ENCODE data around the gene GCNA.
"Not testable (repeated sequence)": the region's sequence is repeated elsewhere in the genome, so short reads cannot be mapped to it uniquely, and the experiment has no call there.

GCNA gene

GRCh38 chrX:71578253-71579135 lies at the start of gene GCNA:
GCNA (plus strand) TSS chrX:71578437; CDS start chrX:71580822, 2,385 bp downstream.
- DNase-seq: no peak

- DNase-seq: peak; percentile 6
These were observed 46.0 kb upstream of the GCNA start for GRCh38 chrX:71532078-71532752.

- DNase-seq: peak; percentile 96
These were observed 45.3 kb upstream of the GCNA start, which contains the start of gene OGT for GRCh38 chrX:71532753-71533425. OGT (plus strand) TSS chrX:71533104; CDS start chrX:71533300, 196 bp downstream.

- no peak for DNase-seq
These were observed 44.8 kb upstream of the GCNA start for GRCh38 chrX:71533516-71533850.

- DNase-seq: no peak
These were observed 44.2 kb upstream of the GCNA start for GRCh38 chrX:71533851-71534561.

DNA sequence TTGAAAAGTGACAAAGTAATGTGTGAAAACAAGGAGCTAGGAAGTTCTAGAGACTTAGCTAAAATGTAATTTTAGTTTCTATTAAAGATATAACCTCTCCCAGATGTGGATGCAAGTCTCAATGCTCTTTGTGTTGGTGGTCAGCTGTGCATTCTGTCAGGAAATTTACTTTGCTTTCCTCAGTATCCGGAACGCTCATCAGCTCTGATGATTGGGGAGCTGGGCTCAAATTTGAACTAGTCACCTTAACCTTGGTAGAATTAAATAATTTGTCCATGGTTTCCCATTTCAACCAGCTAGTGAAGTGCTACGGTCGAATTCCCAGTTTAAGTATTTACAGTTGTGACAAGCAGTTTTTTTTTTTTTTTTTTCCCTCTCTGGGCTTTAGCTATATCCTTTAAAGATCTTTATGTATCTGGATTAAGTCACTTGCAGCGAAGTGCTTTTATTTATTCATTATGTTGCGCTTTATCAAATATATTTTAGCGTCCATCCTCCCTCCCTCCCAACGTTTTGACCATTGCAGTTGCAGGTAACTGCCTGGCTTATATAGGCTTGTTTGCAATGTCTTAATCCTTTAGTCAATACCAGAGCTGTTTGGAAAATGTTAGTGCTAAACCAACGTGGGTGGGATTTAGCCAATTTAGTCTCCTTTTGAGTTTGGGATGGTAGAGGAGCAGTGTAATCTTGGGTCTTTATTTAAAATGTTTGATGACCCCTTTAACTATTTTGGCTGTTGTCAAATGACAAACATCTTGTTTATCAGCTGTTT lies 43.3 kb upstream of the GCNA start:
- DNase-seq: no peak

DNA sequence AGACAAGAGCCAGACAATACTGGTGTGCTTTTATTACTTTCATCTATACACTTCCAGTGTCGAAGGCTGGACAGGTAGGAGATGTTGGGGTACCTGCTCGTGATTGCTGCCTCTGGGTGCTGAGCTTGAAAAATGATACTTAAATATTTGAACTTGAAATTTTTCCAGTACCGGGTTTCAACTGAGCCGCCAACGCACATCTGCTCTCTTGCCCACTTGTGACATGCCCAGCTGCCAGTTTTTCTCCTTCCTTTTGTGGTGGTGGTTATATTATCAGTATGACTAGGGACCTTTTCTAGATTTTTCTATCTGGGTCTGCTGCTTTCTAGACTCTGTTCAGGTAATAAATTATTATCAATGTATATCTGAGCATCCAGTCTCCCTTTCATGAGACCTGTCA lies 42.0 kb upstream of the GCNA start:
- DNase-seq: no peak

GRCh38 chrX:71537743-71538142 lies 40.5 kb upstream of the GCNA start:
- no peak for DNase-seq

GRCh38 chrX:71540801-71541200 lies 37.4 kb upstream of the GCNA start:
- DNase-seq: no peak

DNA sequence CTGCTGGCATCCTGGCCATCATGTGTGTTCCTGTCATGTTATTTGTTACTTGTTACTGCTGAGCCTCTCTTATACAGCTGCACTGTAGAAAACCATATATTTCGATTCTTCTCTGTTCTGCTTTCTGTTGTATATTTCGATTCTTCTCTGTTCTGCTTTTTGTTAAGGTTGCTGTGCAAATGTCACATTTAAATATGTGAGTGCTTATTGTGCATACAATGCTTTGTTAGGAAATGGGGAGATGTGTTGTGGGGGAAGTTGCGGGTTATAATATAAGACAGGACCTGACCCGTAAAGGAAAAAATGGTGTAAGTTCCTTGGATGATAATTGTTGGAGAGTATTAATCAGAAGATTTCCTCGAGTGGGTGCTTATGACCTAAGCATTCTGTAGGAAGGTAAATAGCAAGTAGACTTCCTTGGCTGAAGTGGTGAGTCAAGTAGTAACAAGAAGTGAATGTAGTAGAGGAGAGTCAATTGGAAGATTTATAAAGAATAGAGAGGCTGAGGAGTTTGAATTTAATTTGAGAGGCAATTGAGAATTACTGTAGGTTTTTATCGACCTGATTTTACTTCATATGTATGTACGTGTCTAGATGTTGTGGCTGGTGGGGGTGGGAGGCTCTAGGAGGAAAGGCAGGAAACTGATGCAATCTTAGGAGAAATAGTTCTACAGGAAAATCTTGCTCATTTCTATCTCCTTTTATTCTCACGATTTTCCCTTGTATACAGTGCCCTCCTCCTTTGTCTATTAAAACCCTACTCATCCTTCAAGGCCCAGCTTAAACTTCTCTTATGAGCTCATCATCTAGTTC lies 36.8 kb upstream of the GCNA start:
- DNase-seq: no peak

DNA sequence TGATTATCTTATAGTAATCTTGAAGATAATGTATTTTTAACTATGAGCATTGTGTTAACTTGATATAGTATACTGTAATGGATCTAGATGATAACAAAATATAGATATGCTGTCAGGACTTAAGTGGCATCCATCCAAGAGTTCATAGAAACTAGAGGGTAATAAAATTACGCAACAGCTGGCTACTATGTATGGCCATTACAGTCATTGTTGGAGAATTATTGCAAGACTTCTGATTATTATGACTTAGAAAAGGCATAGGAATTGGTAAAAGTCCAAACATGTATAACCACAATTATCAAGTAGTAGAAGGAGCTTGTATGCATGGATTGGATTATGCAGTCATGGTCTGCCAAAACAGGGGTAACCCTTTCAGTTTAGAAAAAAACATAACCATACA lies 35.8 kb upstream of the GCNA start:
- DNase-seq: no peak

- no peak for DNase-seq
These were observed 35.4 kb upstream of the GCNA start for GRCh38 chrX:71542825-71543224.

GRCh38 chrX:71543316-71543715 lies 34.9 kb upstream of the GCNA start:
- no peak for DNase-seq

GRCh38 chrX:71545364-71545763 lies 32.9 kb upstream of the GCNA start:
- no peak for DNase-seq

- DNase-seq: no peak
These were observed 31.4 kb upstream of the GCNA start for GRCh38 chrX:71546879-71547278.

DNA sequence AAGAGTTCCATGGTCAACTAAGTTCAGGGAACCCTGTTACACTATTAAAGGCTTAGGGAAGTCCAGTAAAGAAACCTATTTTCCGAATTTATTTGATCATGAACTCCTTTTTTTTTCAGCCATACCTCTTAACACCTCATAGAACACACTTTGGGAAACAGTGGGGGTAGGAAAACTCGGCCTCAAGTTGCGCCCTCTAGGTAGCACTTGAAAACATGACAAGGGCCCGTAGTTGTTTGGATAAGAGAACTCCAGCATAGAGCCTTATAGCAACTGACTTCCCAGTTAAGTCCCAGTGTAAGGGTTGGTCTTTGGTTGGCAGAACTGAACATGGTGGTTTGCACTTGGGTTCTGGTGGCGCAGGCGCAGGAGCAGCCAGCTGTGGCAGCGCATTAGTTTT lies 30.9 kb upstream of the GCNA start:
- DNase-seq: no peak

DNA sequence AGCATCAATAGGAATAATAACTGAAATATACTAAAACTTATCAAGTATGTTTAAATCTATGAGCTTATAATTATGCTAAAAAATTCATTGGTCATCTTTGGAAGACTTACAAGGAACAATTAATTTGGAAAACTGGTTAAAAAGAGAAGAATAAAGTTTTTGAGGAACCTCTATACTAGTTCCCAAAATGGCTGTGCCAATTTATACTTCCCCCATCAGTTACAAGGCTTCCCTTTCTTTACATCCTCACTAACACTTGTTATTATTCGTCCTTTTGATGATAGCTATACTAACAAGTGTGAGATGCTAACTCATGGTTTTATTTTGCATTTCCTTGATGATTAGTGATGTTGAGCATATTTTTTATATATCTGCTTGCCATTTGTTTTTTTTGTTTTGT lies 28.3 kb upstream of the GCNA start:
- DNase-seq: no peak

- DNase-seq: no peak
These were observed 27.7 kb upstream of the GCNA start for GRCh38 chrX:71550578-71550977.

DNA sequence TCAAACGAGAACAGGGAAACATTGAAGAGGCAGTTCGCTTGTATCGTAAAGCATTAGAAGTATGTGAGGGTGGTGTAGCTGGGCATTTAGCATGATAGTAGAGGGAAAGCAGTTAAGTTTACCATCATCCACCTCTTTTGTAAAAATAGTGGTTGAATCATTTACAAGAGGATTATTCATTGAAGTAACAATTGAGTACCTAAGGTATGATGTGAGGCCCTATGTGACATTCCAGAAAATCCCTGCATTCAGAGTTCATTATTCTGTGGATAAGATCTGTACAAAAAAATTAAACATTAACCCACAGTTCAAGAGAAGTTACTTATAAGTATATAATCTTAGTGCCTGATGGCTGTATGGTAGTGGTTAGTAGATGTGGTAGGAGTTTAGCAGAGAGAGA lies 22.2 kb upstream of the GCNA start:
- no peak for DNase-seq

GRCh38 chrX:71558920-71559319 lies 19.3 kb upstream of the GCNA start:
- no peak for DNase-seq

DNA sequence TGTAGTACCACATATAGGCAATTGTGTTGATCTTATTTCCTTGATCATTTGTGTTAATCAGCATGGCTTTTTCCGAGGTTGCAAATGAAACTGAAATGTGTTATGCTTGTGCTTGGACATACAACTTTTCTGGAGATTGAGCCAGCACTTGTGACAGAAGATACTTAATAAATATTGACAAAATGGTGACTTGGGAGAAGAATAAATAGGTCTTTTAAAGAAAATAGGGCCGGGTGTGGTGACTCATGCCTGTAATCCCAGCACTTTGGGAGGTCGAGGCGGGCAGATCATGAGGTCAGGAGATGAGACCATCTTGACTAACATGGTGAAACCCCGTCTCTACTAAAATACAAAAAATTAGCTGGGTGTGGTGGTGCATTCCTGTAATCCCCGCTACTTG lies 18.5 kb upstream of the GCNA start:
- not testable (repeated sequence) for DNase-seq

Data from NCI-H2107 (cell line).